HG02763 (cell line): ENCODE results near the gene MUSK.

ENCODE experiments used
- ATAC-seq: cut with Tn5 transposase; IDR thresholded peaks from one replicate; pipeline ENCODE4 v1.9.1; 2021; ENCODE audit warnings: mild to moderate bottlenecking, moderate library complexity; ENCODE audit not compliant: unreplicated experiment

Gene MUSK

DNA sequence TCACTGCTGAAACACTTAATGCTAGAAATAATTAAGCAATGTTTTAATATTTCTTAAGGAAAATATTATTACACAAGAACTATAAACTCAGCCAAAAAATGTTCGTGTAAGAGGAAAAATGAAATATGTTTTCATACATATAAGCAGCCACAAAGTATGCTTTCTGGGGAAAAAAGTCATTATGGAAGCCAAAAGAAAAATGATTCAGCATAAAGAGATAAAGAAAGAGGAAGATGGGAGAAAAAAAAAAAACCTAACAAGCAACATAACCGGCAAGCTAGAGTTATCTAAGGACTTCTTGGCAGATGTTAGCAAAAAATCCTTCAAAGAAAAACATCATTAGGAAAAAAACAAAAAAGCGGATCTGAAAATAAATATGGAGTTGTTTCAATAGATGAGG, 179.1 kb downstream of the MUSK start:
- ATAC-seq = no peak

- ATAC-seq = no peak
Measured at GRCh38 chr9:110850401-110851135, 182.0 kb downstream of the MUSK start.
